Endothelial cell (in vitro differentiated cells): ENCODE results near the gene SP9. TPM values are rescaled to one million over a fixed set of nuclear protein-coding genes. Genes with fewer than 3 reads are reported as not detected.

Experiments used
- DNase-seq: peaks from one replicate; pipeline ENCODE4 v3.0.0; 2021; ENCODE audit warnings: low spot score
- H3K27ac Mint-ChIP-seq: one replicate; pipeline ENCODE4 v1.8.0; 2021; ENCODE audit warnings: mixed read lengths, inconsistent platforms; ENCODE audit not compliant: unreplicated experiment
- H3K27me3 Mint-ChIP-seq: one replicate; pipeline ENCODE4 v1.8.0; 2021; ENCODE audit warnings: mild to moderate bottlenecking, moderate library complexity, mixed read lengths, inconsistent platforms; ENCODE audit not compliant: unreplicated experiment
- H3K36me3 Mint-ChIP-seq: one replicate; pipeline ENCODE4 v1.8.0; 2021; ENCODE audit warnings: mild to moderate bottlenecking, low read depth, mixed read lengths, inconsistent platforms; ENCODE audit not compliant: unreplicated experiment
- H3K4me1 Mint-ChIP-seq: one replicate; pipeline ENCODE4 v1.8.0; 2021; ENCODE audit warnings: mild to moderate bottlenecking, mixed read lengths, inconsistent platforms; ENCODE audit not compliant: unreplicated experiment
- H3K4me3 Mint-ChIP-seq: one replicate; pipeline ENCODE4 v1.8.0; 2021; ENCODE audit warnings: mild to moderate bottlenecking, mixed read lengths, inconsistent platforms; ENCODE audit not compliant: unreplicated experiment
- H3K9me3 Mint-ChIP-seq: one replicate; pipeline ENCODE4 v1.8.0; 2021; ENCODE audit warnings: mixed read lengths, inconsistent platforms; ENCODE audit not compliant: unreplicated experiment
- CTCF ChIP-seq: fragments of 200-600 bp; sonication (generic); IDR thresholded peaks from one replicate; pipeline ENCODE4 v1.5.0; 2021; ENCODE audit warnings: antibody characterized with exemption; ENCODE audit not compliant: unreplicated experiment
- total RNA-seq: library from RNA; stranded (reverse); fragmentation: NEBNext Ultra II Directional; extraction: Animal tissue kit (Norgen Biotek cat#: 25700); gene quantifications from one replicate; pipeline ENCODE4 v1.2.1, GENCODE V29; 2021; ENCODE audit not compliant: unreplicated experiment

Gene SP9
- total RNA-seq, 1 donor from 2014 or later: 0.31 TPM

- Mint-ChIP-seq H3K36me3 (peaks cover 3% of the 10 kb centered on the region), H3K4me3 (no peak overlapping the region), H3K27me3 (peaks cover 8% of the 10 kb centered on the region), H3K9me3 (no peaks in the 10 kb centered on the region), H3K4me1 (peaks cover 11% of the 10 kb centered on the region), H3K27ac (no peak overlapping the region)
- no peak for DNase-seq
- TF ChIP-seq CTCF: no peak
Observed at GRCh38 chr2:174322149-174322548, 12.6 kb upstream of the SP9 start.

GRCh38 chr2:174322746-174323145 lies 12.0 kb upstream of the SP9 start:
- Mint-ChIP-seq H3K9me3 (no peaks in the 10 kb centered on the region), H3K4me1 (peaks cover 17% of the 10 kb centered on the region), H3K27me3 (peaks cover 9% of the 10 kb centered on the region), H3K4me3 (no peak overlapping the region), H3K27ac (no peak overlapping the region), H3K36me3 (peaks cover 3% of the 10 kb centered on the region)
- DNase-seq: no peak
- no peak for TF ChIP-seq CTCF

- peaks cover 15% of the 10 kb centered on the region for H3K27me3 Mint-ChIP-seq
- no peak for TF ChIP-seq CTCF
- H3K9me3 Mint-ChIP-seq: no peaks in the 10 kb centered on the region
- H3K4me3 Mint-ChIP-seq: no peak overlapping the region
- DNase-seq: no peak
- no peak overlapping the region for H3K27ac Mint-ChIP-seq
- H3K4me1 Mint-ChIP-seq: peaks cover 26% of the 10 kb centered on the region
- H3K36me3 Mint-ChIP-seq: peaks cover 3% of the 10 kb centered on the region
Observed at GRCh38 chr2:174324530-174324929, 10.2 kb upstream of the SP9 start.

GRCh38 chr2:174325373-174326160 lies 9.2 kb upstream of the SP9 start:
- peaks cover 18% of the 10 kb centered on the region for H3K27me3 Mint-ChIP-seq
- DNase-seq: peak; percentile 9
- H3K9me3 Mint-ChIP-seq: no peaks in the 10 kb centered on the region
- H3K4me1 Mint-ChIP-seq: peaks cover 33% of the 10 kb centered on the region
- peak overlapping the region; percentile 97 for H3K4me3 Mint-ChIP-seq
- TF ChIP-seq CTCF: no peak
- H3K36me3 Mint-ChIP-seq: peaks cover 3% of the 10 kb centered on the region
- peak overlapping the region; percentile 72 for H3K27ac Mint-ChIP-seq

GRCh38 chr2:174326161-174327020 lies 8.4 kb upstream of the SP9 start:
- Mint-ChIP-seq H3K4me1 (peaks cover 37% of the 10 kb centered on the region), H3K27ac (peak overlapping the region; percentile 26), H3K9me3 (no peaks in the 10 kb centered on the region), H3K4me3 (peak overlapping the region; percentile 97), H3K27me3 (peaks cover 20% of the 10 kb centered on the region), H3K36me3 (peaks cover 3% of the 10 kb centered on the region)
- DNase-seq: peak; percentile 41
- no peak for TF ChIP-seq CTCF
